NCI-H2196 treated with DMSO at 0.1 percent for 48 hours (cell line): Measurements from ENCODE around the gene NKIRAS2.

ENCODE experiments used
- DNase-seq: peaks from one replicate; lab custom pipeline; 2025; ENCODE audit not compliant: unreplicated experiment; lab: John Stamatoyannopoulos, UW

Gene NKIRAS2

GRCh38 chr17:42025936-42026335 lies 6.0 kb downstream of the NKIRAS2 start:
- no peak for DNase-seq

GRCh38 chr17:42026857-42027589 lies 7.1 kb downstream of the NKIRAS2 start:
- DNase-seq, result no peak

- DNase-seq, result no peak
These were observed 7.7 kb downstream of the NKIRAS2 start for GRCh38 chr17:42027590-42027889.

GRCh38 chr17:42027961-42028790 lies 8.3 kb downstream of the NKIRAS2 start:
- DNase-seq, result no peak

GRCh38 chr17:42028791-42029127 lies 8.9 kb downstream of the NKIRAS2 start:
- no peak for DNase-seq

- no peak for DNase-seq
These were observed 11.7 kb downstream of the NKIRAS2 start for GRCh38 chr17:42031584-42031983.

GRCh38 chr17:42034059-42034458 lies 14.2 kb downstream of the NKIRAS2 start:
- no peak for DNase-seq

- DNase-seq, result no peak
These were observed 18.5 kb downstream of the NKIRAS2 start for GRCh38 chr17:42038221-42038973.

- no peak for DNase-seq
These were observed 20.2 kb downstream of the NKIRAS2 start for GRCh38 chr17:42039794-42040763.

- DNase-seq, result no peak
These were observed 20.9 kb downstream of the NKIRAS2 start for GRCh38 chr17:42040818-42041217.

GRCh38 chr17:42041619-42042018 lies 21.7 kb downstream of the NKIRAS2 start:
- DNase-seq, result no peak

- no peak for DNase-seq
These were observed 22.9 kb downstream of the NKIRAS2 start for GRCh38 chr17:42042598-42043319.

GRCh38 chr17:42045719-42046118 lies 25.8 kb downstream of the NKIRAS2 start:
- no peak for DNase-seq

- no peak for DNase-seq
These were observed 27.5 kb downstream of the NKIRAS2 start for GRCh38 chr17:42047343-42047742.

GRCh38 chr17:42049834-42050392 lies 30.0 kb downstream of the NKIRAS2 start:
- no peak for DNase-seq

GRCh38 chr17:42050393-42051012 lies 30.6 kb downstream of the NKIRAS2 start, which contains the start of gene C17orf113:
Gene C17orf113, minus strand, starts transcription at chr17:42050601. Its CDS starts 7,225 bp downstream, at chr17:42043376.
- no peak for DNase-seq

- no peak for DNase-seq
These were observed 31.1 kb downstream of the NKIRAS2 start for GRCh38 chr17:42051013-42051400.

GRCh38 chr17:42051645-42052044 lies 31.8 kb downstream of the NKIRAS2 start:
- no peak for DNase-seq

- no peak for DNase-seq
These were observed 32.5 kb downstream of the NKIRAS2 start for GRCh38 chr17:42052346-42052877.
